ENCODE measurements around the gene HMGN3. TPM values are rescaled to one million over a fixed set of nuclear protein-coding genes. Genes with fewer than 3 reads are reported as not detected.

HMGN3 gene
- total RNA-seq, 2 experiments from 2014 or later = 97.5 to 105 TPM

GRCh38 chr6:79173378-79173777 lies 61.1 kb downstream of the HMGN3 start:
- Histone ChIP-seq H3K9me2 (ENCODE audit: insufficient read depth, low read length) (no peaks in the 10 kb centered on the region), H3K9me3 (ENCODE audit: low read length) (no peaks in the 10 kb centered on the region), H3K4me3 (ENCODE audit: low read depth, low read length, poor library complexity, severe bottlenecking) (no peak overlapping the region), H3K4me1 (ENCODE audit: insufficient read depth, low read length, poor library complexity, severe bottlenecking) (no peaks in the 10 kb centered on the region), H3K27ac (ENCODE audit: low read depth, low read length, poor library complexity, severe bottlenecking) (no peak overlapping the region), H3K79me2 (ENCODE audit: insufficient read depth, low read depth, low read length) (no peaks in the 10 kb centered on the region), H3K4me2 (ENCODE audit: low read length) (no peak overlapping the region), H3K36me3 (ENCODE audit: insufficient read depth, low read length) (no peaks in the 10 kb centered on the region), H4K20me1 (ENCODE audit: insufficient read depth, low read length) (no peaks in the 10 kb centered on the region), H2AFZ (ENCODE audit: low read length) (no peak overlapping the region)
- CTCF ChIA-PET (ENCODE audit: unreplicated experiment) = no interaction called here
- no peak for DNase-seq (ENCODE audit: low spot score)
- no peak for TF ChIP-seq EZH2phosphoT487 (IDR thresholded peaks at IDR 0.05; ENCODE audit: borderline replicate concordance, low read depth, low read length)
- TF ChIP-seq CTCF (conservative IDR thresholded peaks at IDR 0.05; ENCODE audit: low read length) = no peak
- intact Hi-C loops (cut with micrococcal nuclease; ENCODE audit: unreplicated experiment) = no loop called here
- POLR2A ChIA-PET = interaction anchor here (0.6 to 1.1 kb wide), 3 partner anchors 10 to 71 kb away, joined by 4 read pairs; no protein-coding TSS in a partner anchor
- BruUV-seq (replicated peaks) = no TSS peak

DNA sequence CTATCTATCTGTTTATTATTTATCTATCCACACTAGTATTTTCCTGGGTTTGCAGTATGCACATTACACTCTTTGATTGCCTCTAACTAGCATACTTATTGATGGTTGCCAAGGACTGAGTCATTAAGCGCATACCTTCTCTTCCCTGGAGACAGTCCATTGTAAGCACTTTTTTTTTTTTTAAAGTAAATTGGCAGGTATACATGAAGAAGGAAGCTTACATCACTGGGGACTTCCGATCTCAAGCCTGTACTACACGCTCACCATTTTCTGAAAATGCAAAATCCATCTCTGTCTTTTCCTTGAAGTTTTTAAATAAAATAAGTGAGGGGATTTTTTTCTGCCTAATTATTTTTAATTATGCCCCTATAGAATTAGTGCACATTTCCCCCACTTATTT lies 63.5 kb downstream of the HMGN3 start:
- ChIA-PET POLR2A (no interaction called here), CTCF (ENCODE audit: unreplicated experiment) (no interaction called here)
- no peak overlapping the region for H3K4me2 ChIP-seq (ENCODE audit: low read length)
- no peaks in the 10 kb centered on the region for H4K20me1 ChIP-seq (ENCODE audit: insufficient read depth, low read length)
- BruUV-seq (replicated peaks) = no TSS peak
- H3K4me1 ChIP-seq (ENCODE audit: insufficient read depth, low read length, poor library complexity, severe bottlenecking) = no peaks in the 10 kb centered on the region
- no peak for DNase-seq (ENCODE audit: low spot score)
- TF ChIP-seq CTCF (conservative IDR thresholded peaks at IDR 0.05; ENCODE audit: low read length) (no peak), EZH2phosphoT487 (IDR thresholded peaks at IDR 0.05; ENCODE audit: borderline replicate concordance, low read depth, low read length) (no peak)
- no peaks in the 10 kb centered on the region for H3K9me2 ChIP-seq (ENCODE audit: insufficient read depth, low read length)
- no peak overlapping the region for H3K27ac ChIP-seq (ENCODE audit: low read depth, low read length, poor library complexity, severe bottlenecking)
- H3K4me3 ChIP-seq (ENCODE audit: low read depth, low read length, poor library complexity, severe bottlenecking) = no peak overlapping the region
- H3K79me2 ChIP-seq (ENCODE audit: insufficient read depth, low read depth, low read length) = no peaks in the 10 kb centered on the region
- no peak overlapping the region for H2AFZ ChIP-seq (ENCODE audit: low read length)
- no peaks in the 10 kb centered on the region for H3K36me3 ChIP-seq (ENCODE audit: insufficient read depth, low read length)
- H3K9me3 ChIP-seq (ENCODE audit: low read length) = no peaks in the 10 kb centered on the region
- intact Hi-C loops (cut with micrococcal nuclease; ENCODE audit: unreplicated experiment) = no loop called here

- H3K27ac ChIP-seq (ENCODE audit: low read depth, low read length, poor library complexity, severe bottlenecking) = no peak overlapping the region
- no peaks in the 10 kb centered on the region for H3K9me2 ChIP-seq (ENCODE audit: insufficient read depth, low read length)
- H3K4me1 ChIP-seq (ENCODE audit: insufficient read depth, low read length, poor library complexity, severe bottlenecking) = no peaks in the 10 kb centered on the region
- H3K9me3 ChIP-seq (ENCODE audit: low read length) = no peaks in the 10 kb centered on the region
- H3K79me2 ChIP-seq (ENCODE audit: insufficient read depth, low read depth, low read length) = no peaks in the 10 kb centered on the region
- intact Hi-C loops (cut with micrococcal nuclease; ENCODE audit: unreplicated experiment) = no loop called here
- H3K4me2 ChIP-seq (ENCODE audit: low read length) = no peak overlapping the region
- DNase-seq (ENCODE audit: low spot score) = no peak
- H2AFZ ChIP-seq (ENCODE audit: low read length) = no peak overlapping the region
- H3K36me3 ChIP-seq (ENCODE audit: insufficient read depth, low read length) = no peaks in the 10 kb centered on the region
- ChIA-PET CTCF (ENCODE audit: unreplicated experiment) (no interaction called here), POLR2A (interaction anchor here (0.7 kb wide), 1 partner anchor 34 kb away, joined by 5 read pairs; no protein-coding TSS in a partner anchor)
- H4K20me1 ChIP-seq (ENCODE audit: insufficient read depth, low read length) = no peaks in the 10 kb centered on the region
- BruUV-seq (replicated peaks) = no TSS peak
- no peak overlapping the region for H3K4me3 ChIP-seq (ENCODE audit: low read depth, low read length, poor library complexity, severe bottlenecking)
- TF ChIP-seq EZH2phosphoT487 (IDR thresholded peaks at IDR 0.05; ENCODE audit: borderline replicate concordance, low read depth, low read length) = no peak
- no peak for TF ChIP-seq CTCF (conservative IDR thresholded peaks at IDR 0.05; ENCODE audit: low read length)
Observed at GRCh38 chr6:79170431-79170830, 64.1 kb downstream of the HMGN3 start.

Data from OCI-LY7 (cell line).